GM23338 (cell line): ENCODE results near the gene MAP2K2. TPM values are rescaled to one million over a fixed set of nuclear protein-coding genes. Genes with fewer than 3 reads are reported as not detected.

Experiments
- ATAC-seq: fragments of 200-7000 bp; cut with Tn5 transposase; 3 replicates; pipeline ENCODE4 v1.9.1; 2020
- DNase-seq: peaks from one replicate; pipeline ENCODE4 v3.0.0-alpha.2; 2015; ENCODE audit warnings: low spot score
- H2AFZ ChIP-seq: fragments of 200-600 bp; sonication (generic); 2 replicates; pipeline ENCODE4 v1.8.0; 2016; ENCODE audit warnings: antibody characterized with exemption, mild to moderate bottlenecking, moderate library complexity
- H3F3A ChIP-seq: fragments of 200-600 bp; sonication (generic); replicated peaks from 2 replicates; pipeline ENCODE4 v1.8.0; 2017; ENCODE audit warnings: antibody characterized with exemption, mixed run types, low read depth
- H3K27ac ChIP-seq: fragments of 200-600 bp; sonication (generic); 2 replicates; pipeline ENCODE4 v1.6.1; 2016; ENCODE audit warnings: low read depth
- H3K27me3 ChIP-seq: fragments of 200-600 bp; sonication (generic); 2 replicates; pipeline ENCODE4 v1.8.0; 2016; ENCODE audit warnings: mild to moderate bottlenecking, mixed run types, moderate library complexity; ENCODE audit not compliant: insufficient read depth
- H3K36me3 ChIP-seq: fragments of 200-600 bp; sonication (generic); 2 replicates; pipeline ENCODE4 v1.8.0; 2016; ENCODE audit warnings: mild to moderate bottlenecking; ENCODE audit not compliant: insufficient read depth
- H3K4me1 ChIP-seq: fragments of 200-600 bp; sonication (generic); 2 replicates; pipeline ENCODE4 v1.8.0; 2016; ENCODE audit warnings: mild to moderate bottlenecking, moderate library complexity; ENCODE audit not compliant: insufficient read depth
- H3K4me2 ChIP-seq: fragments of 200-600 bp; sonication (generic); 2 replicates; pipeline ENCODE4 v1.7.1; 2017; ENCODE audit warnings: mixed run types
- H3K4me3 ChIP-seq: fragments of 200-600 bp; sonication (generic); 2 replicates; pipeline ENCODE4 v1.6.1; 2016; ENCODE audit warnings: mixed run types
- H3K79me2 ChIP-seq: fragments of 200-600 bp; sonication (generic); replicated peaks from 2 replicates; pipeline ENCODE4 v1.8.0; 2017; ENCODE audit warnings: mild to moderate bottlenecking; ENCODE audit not compliant: insufficient read depth
- H3K9me2 ChIP-seq: fragments of 200-600 bp; sonication (generic); 2 replicates; pipeline ENCODE4 v1.8.0; 2017; ENCODE audit not compliant: insufficient read depth
- H4K20me1 ChIP-seq: fragments of 200-600 bp; sonication (generic); replicated peaks from 2 replicates; pipeline ENCODE4 v1.8.0; 2017; ENCODE audit warnings: mild to moderate bottlenecking; ENCODE audit not compliant: insufficient read depth
- H3K27ac Mint-ChIP-seq: 2 replicates; pipeline ENCODE4 v1.8.0; 2020; ENCODE audit warnings: inconsistent platforms, mild to moderate bottlenecking, moderate library complexity, mixed read lengths
- H3K27me3 Mint-ChIP-seq: 3 replicates; pipeline ENCODE4 v1.8.0; 2022; ENCODE audit warnings: low read depth, mild to moderate bottlenecking, moderate library complexity, mixed read lengths, inconsistent platforms; ENCODE audit not compliant: insufficient read depth, poor library complexity
- H3K36me3 Mint-ChIP-seq: 3 replicates; pipeline ENCODE4 v1.8.0; 2021; ENCODE audit warnings: low read depth, mild to moderate bottlenecking, inconsistent platforms, moderate library complexity, mixed read lengths
- H3K4me1 Mint-ChIP-seq: 3 replicates; pipeline ENCODE4 v1.8.0; 2020; ENCODE audit warnings: mild to moderate bottlenecking, inconsistent platforms, mixed read lengths
- H3K4me3 Mint-ChIP-seq: 3 replicates; pipeline ENCODE4 v1.8.0; 2021; ENCODE audit warnings: moderate library complexity, mild to moderate bottlenecking, inconsistent platforms, mixed read lengths
- H3K9me3 Mint-ChIP-seq: 3 replicates; pipeline ENCODE4 v1.8.0; 2020; ENCODE audit warnings: moderate library complexity, mild to moderate bottlenecking, inconsistent platforms, mixed read lengths
- CREB1 ChIP-seq: fragments of 250-450 bp; sonication (Bioruptor Pico); IDR thresholded peaks from 2 replicates; pipeline ENCODE4 v1.5.0; 2020; ENCODE audit warnings: low read depth, mild to moderate bottlenecking, moderate library complexity
- EZH2 ChIP-seq: fragments of 200-600 bp; sonication (generic); IDR thresholded peaks from one replicate; pipeline ENCODE4 v1.8.0; 2017; ENCODE audit warnings: antibody characterized with exemption, mild to moderate bottlenecking, low read depth; ENCODE audit not compliant: unreplicated experiment
- EZH2phosphoT487 ChIP-seq: fragments of 200-600 bp; sonication (generic); IDR thresholded peaks from one replicate; pipeline ENCODE4 v1.8.1; 2018; ENCODE audit warnings: antibody characterized with exemption; ENCODE audit not compliant: unreplicated experiment
- NANOG ChIP-seq: IDR thresholded peaks from 2 replicates; pipeline ENCODE4 v1.6.1; 2016; ENCODE audit warnings: antibody characterized with exemption, borderline replicate concordance
- POLR2AphosphoS5 ChIP-seq: IDR thresholded peaks from 2 replicates; pipeline ENCODE4 v1.6.1; 2016; ENCODE audit warnings: antibody characterized with exemption, low read depth
- STAT1 ChIP-seq: IDR thresholded peaks from one replicate; pipeline ENCODE4 v1.6.1; 2016; ENCODE audit warnings: antibody characterized with exemption; ENCODE audit not compliant: unreplicated experiment
- ZNF114 ChIP-seq: fragments of 250-450 bp; sonication (Bioruptor Pico); IDR thresholded peaks from 2 replicates; pipeline ENCODE4 v1.5.0; 2020; ENCODE audit warnings: mild to moderate bottlenecking, moderate library complexity
- polyA plus RNA-seq: library from polyadenylated mRNA; unstranded; fragments of >200 nt; fragmentation: Nextera tagmentation; extraction: Ambion mirVana; gene quantifications from 2 replicates; pipeline ENCODE4 v1.2.1, GENCODE V29; 2016
- total RNA-seq: library from RNA; depleted of rRNA; stranded (reverse); fragments of >200 nt; shearing (Covaris generic); gene quantifications from 2 replicates; pipeline ENCODE4 v1.2.3, GENCODE V29; 2014
- TF ChIP-seq, protein P1 (sequence below): fragments of 250-450 bp; sonication (Bioruptor Pico); IDR thresholded peaks from 2 replicates; pipeline ENCODE4 v1.5.0; 2020; ENCODE audit warnings: mild to moderate bottlenecking, moderate library complexity
- TF ChIP-seq, protein P2 (sequence below): IDR thresholded peaks from one replicate; pipeline ENCODE4 v1.6.1; 2018; ENCODE audit warnings: antibody characterized with exemption; ENCODE audit not compliant: unreplicated experiment

Gene MAP2K2
- total and polyA plus RNA-seq, 2 experiments from 2014 or later, result 99.7 to 151 TPM

DNA sequence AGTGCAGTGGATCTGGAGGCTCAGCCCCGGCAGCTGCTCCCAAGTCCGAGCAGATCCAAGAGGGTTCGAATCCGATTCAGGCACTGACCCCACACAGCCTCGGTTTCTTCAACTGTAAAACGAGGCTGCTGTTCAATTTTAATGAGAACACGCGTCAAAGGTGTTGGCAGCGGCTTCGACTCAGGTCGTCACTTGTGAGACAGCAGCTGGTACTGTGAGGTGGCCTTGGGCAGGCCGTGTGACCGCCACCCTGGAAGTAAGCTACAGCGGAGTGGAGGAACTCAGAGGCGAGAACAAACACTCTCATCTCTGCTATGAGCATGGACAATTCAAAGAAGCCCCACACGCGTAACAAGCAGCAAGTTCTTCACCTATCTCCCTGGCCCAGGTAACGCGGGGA, 9.7 kb downstream of the MAP2K2 start:
- no peaks in the 10 kb centered on the region for H3K4me1 Mint-ChIP-seq
- Histone ChIP-seq H2AFZ (no peak overlapping the region), H3K9me2 (no peaks in the 10 kb centered on the region), H3K36me3 (peaks cover 19% of the 10 kb centered on the region; the same call in 1 of the 2 replicates), H3K27me3 (no peaks in the 10 kb centered on the region), H3K4me2 (no peak overlapping the region), H3K4me3 (no peak overlapping the region), H3K79me2 (peaks cover 10% of the 10 kb centered on the region), H3F3A (no peaks in the 10 kb centered on the region), H3K27ac (no peak overlapping the region), H3K4me1 (no peaks in the 10 kb centered on the region), H4K20me1 (peaks cover 38% of the 10 kb centered on the region)
- H3K27me3 Mint-ChIP-seq, result peaks cover 17% of the 10 kb centered on the region
- H3K4me3 Mint-ChIP-seq, result no peak overlapping the region
- H3K36me3 Mint-ChIP-seq, result peaks cover 67% of the 10 kb centered on the region
- ATAC-seq (no peak), DNase-seq (no peak)
- TF ChIP-seq STAT1 (no peak), POLR2AphosphoS5 (no peak), EZH2 (no peak)
- TF ChIP-seq, protein P1, sequence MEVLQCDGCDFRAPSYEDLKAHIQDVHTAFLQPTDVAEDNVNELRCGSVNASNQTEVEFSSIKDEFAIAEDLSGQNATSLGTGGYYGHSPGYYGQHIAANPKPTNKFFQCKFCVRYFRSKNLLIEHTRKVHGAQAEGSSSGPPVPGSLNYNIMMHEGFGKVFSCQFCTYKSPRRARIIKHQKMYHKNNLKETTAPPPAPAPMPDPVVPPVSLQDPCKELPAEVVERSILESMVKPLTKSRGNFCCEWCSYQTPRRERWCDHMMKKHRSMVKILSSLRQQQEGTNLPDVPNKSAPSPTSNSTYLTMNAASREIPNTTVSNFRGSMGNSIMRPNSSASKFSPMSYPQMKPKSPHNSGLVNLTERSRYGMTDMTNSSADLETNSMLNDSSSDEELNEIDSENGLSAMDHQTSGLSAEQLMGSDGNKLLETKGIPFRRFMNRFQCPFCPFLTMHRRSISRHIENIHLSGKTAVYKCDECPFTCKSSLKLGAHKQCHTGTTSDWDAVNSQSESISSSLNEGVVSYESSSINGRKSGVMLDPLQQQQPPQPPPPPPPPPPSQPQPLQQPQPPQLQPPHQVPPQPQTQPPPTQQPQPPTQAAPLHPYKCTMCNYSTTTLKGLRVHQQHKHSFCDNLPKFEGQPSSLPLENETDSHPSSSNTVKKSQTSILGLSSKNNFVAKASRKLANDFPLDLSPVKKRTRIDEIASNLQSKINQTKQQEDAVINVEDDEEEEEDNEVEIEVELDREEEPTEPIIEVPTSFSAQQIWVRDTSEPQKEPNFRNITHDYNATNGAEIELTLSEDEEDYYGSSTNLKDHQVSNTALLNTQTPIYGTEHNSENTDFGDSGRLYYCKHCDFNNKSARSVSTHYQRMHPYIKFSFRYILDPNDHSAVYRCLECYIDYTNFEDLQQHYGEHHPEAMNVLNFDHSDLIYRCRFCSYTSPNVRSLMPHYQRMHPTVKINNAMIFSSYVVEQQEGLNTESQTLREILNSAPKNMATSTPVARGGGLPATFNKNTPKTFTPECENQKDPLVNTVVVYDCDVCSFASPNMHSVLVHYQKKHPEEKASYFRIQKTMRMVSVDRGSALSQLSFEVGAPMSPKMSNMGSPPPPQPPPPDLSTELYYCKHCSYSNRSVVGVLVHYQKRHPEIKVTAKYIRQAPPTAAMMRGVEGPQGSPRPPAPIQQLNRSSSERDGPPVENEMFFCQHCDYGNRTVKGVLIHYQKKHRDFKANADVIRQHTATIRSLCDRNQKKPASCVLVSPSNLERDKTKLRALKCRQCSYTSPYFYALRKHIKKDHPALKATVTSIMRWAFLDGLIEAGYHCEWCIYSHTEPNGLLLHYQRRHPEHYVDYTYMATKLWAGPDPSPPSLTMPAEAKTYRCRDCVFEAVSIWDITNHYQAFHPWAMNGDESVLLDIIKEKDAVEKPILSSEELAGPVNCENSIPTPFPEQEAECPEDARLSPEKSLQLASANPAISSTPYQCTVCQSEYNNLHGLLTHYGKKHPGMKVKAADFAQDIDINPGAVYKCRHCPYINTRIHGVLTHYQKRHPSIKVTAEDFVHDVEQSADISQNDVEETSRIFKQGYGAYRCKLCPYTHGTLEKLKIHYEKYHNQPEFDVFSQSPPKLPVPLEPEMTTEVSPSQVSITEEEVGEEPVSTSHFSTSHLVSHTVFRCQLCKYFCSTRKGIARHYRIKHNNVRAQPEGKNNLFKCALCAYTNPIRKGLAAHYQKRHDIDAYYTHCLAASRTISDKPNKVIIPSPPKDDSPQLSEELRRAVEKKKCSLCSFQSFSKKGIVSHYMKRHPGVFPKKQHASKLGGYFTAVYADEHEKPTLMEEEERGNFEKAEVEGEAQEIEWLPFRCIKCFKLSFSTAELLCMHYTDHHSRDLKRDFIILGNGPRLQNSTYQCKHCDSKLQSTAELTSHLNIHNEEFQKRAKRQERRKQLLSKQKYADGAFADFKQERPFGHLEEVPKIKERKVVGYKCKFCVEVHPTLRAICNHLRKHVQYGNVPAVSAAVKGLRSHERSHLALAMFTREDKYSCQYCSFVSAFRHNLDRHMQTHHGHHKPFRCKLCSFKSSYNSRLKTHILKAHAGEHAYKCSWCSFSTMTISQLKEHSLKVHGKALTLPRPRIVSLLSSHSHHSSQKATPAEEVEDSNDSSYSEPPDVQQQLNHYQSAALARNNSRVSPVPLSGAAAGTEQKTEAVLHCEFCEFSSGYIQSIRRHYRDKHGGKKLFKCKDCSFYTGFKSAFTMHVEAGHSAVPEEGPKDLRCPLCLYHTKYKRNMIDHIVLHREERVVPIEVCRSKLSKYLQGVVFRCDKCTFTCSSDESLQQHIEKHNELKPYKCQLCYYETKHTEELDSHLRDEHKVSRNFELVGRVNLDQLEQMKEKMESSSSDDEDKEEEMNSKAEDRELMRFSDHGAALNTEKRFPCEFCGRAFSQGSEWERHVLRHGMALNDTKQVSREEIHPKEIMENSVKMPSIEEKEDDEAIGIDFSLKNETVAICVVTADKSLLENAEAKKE (CRISPR knock-in tag), result no peak
- no peaks in the 10 kb centered on the region; the same call in 2 of the 3 replicates for H3K9me3 Mint-ChIP-seq
- H3K27ac Mint-ChIP-seq, result no peak overlapping the region

DNA sequence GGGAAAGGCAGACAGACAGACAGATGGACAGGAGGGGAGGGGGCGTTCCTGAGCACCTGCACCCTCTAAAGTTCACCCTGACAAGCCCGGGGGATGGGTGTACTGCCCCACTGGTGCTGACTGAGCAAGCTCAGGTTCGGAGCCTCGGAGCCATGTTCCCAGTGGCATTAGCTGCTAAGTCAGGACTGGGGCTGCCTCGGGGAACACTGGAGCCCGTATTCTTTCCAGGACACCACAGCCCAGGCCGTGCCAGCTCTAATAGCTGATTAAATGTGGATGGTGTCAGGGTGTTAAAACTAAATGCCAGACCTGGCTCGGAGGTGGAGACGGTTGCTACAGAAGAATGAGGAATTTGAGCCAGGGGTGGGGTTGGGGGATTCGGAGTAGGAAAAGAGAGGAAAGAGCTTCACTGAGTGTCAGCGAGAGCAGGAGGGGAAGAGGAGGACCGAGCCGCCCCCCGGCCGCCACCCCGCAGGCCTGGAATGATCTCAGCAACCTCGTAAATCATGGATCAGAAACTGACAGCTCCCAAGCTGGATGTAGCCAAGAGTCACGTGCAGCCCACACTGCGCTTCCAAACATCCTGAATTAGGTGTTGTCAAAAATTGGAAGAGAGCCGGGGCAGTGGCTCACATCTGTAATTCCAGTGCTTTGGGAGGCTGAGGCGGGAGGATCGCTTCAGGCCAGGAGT, 10.4 kb downstream of the MAP2K2 start:
- H3K36me3 ChIP-seq, result peaks cover 15% of the 10 kb centered on the region; the same call in 1 of the 2 replicates
- DNase-seq (no peak), ATAC-seq (no peak)
- no peaks in the 10 kb centered on the region for H3F3A ChIP-seq
- no peaks in the 10 kb centered on the region for H3K4me1 ChIP-seq
- H2AFZ ChIP-seq, result no peak overlapping the region
- Mint-ChIP-seq H3K36me3 (peaks cover 73% of the 10 kb centered on the region), H3K4me1 (no peaks in the 10 kb centered on the region), H3K27ac (no peak overlapping the region), H3K27me3 (peaks cover 17% of the 10 kb centered on the region), H3K4me3 (no peak overlapping the region), H3K9me3 (no peaks in the 10 kb centered on the region; the same call in 2 of the 3 replicates)
- TF ChIP-seq STAT1 (no peak), EZH2 (no peak), EZH2phosphoT487 (no peak), ZNF114 (CRISPR knock-in tag) (no peak), NANOG (no peak), POLR2AphosphoS5 (no peak), CREB1 (no peak)
- TF ChIP-seq, protein P2, sequence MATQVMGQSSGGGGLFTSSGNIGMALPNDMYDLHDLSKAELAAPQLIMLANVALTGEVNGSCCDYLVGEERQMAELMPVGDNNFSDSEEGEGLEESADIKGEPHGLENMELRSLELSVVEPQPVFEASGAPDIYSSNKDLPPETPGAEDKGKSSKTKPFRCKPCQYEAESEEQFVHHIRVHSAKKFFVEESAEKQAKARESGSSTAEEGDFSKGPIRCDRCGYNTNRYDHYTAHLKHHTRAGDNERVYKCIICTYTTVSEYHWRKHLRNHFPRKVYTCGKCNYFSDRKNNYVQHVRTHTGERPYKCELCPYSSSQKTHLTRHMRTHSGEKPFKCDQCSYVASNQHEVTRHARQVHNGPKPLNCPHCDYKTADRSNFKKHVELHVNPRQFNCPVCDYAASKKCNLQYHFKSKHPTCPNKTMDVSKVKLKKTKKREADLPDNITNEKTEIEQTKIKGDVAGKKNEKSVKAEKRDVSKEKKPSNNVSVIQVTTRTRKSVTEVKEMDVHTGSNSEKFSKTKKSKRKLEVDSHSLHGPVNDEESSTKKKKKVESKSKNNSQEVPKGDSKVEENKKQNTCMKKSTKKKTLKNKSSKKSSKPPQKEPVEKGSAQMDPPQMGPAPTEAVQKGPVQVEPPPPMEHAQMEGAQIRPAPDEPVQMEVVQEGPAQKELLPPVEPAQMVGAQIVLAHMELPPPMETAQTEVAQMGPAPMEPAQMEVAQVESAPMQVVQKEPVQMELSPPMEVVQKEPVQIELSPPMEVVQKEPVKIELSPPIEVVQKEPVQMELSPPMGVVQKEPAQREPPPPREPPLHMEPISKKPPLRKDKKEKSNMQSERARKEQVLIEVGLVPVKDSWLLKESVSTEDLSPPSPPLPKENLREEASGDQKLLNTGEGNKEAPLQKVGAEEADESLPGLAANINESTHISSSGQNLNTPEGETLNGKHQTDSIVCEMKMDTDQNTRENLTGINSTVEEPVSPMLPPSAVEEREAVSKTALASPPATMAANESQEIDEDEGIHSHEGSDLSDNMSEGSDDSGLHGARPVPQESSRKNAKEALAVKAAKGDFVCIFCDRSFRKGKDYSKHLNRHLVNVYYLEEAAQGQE, result no peak
- no peak overlapping the region for H3K27ac ChIP-seq
- H3K27me3 ChIP-seq, result no peaks in the 10 kb centered on the region
- H4K20me1 ChIP-seq, result peaks cover 31% of the 10 kb centered on the region
- H3K9me2 ChIP-seq, result no peaks in the 10 kb centered on the region
- H3K4me2 ChIP-seq, result no peak overlapping the region
- peaks cover 7% of the 10 kb centered on the region for H3K79me2 ChIP-seq
- H3K4me3 ChIP-seq, result no peak overlapping the region
